Panc1 (cell line): ENCODE measurements around the gene DDI2.

ENCODE experiments used
- POLR2AphosphoS5 ChIP-seq: IDR thresholded peaks from 2 replicates; pipeline ENCODE4 v1.6.1; 2012; ENCODE audit warnings: mild to moderate bottlenecking, low read depth, low read length, moderate library complexity
- TF ChIP-seq, protein P1 (sequence below): fragments of 450-650 bp; IDR thresholded peaks from 2 replicates; pipeline ENCODE4 v1.5.1; 2017; ENCODE audit warnings: mild to moderate bottlenecking

DNA sequence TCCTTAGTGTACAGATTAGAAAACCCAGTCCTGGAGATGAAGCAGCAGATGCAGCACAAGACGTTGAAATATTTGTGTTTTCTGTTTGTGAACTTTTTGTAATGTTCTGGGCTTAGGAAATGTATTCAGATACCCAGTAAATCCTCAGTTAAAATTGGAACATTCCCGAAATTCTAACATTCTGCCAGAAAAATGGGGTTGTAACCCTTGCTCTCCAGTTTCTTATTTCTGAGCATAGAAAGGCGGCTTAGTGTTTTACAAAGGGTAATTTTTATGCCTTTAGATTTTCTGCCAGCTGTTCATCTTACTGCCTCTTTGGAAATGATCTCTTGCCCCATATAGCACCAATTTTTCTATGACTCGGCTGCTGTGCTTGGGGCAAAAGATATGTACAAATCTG, 20.6 kb downstream of the DDI2 start:
- TF ChIP-seq, protein P1, sequence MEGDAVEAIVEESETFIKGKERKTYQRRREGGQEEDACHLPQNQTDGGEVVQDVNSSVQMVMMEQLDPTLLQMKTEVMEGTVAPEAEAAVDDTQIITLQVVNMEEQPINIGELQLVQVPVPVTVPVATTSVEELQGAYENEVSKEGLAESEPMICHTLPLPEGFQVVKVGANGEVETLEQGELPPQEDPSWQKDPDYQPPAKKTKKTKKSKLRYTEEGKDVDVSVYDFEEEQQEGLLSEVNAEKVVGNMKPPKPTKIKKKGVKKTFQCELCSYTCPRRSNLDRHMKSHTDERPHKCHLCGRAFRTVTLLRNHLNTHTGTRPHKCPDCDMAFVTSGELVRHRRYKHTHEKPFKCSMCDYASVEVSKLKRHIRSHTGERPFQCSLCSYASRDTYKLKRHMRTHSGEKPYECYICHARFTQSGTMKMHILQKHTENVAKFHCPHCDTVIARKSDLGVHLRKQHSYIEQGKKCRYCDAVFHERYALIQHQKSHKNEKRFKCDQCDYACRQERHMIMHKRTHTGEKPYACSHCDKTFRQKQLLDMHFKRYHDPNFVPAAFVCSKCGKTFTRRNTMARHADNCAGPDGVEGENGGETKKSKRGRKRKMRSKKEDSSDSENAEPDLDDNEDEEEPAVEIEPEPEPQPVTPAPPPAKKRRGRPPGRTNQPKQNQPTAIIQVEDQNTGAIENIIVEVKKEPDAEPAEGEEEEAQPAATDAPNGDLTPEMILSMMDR = no peak
- TF ChIP-seq POLR2AphosphoS5 = no peak
